Measurements from ENCODE around the gene BRCA1.

DNA sequence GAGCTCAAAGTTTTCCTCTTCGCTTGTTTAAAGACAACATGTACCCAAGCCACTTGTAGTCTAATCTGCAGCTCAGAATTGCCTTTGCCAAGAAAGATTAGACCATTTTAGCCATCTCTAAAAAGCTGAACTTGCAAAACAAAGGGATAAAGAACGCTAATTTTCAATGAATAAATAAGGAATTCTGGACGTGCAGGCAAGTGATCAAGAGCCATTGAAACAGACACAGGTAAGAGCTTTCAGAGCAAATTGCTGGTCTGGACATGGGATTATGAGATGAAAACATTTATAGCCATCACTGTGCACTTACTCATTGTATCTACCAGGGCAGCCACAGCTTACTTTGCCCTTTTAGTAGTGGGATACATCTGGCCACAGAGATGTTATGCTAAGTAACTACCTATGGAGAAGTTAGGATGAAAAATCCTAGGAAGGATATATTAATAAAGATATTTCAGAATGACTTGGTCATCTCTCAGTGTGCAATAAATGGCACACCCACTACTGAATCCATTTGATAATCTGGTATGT is 55.7 kb downstream of the BRCA1 start:
- TF ChIP-seq POLR2A (IDR thresholded peaks at IDR 0.05) (no peak), POLR2AphosphoS5 (IDR thresholded peaks at IDR 0.05) (no peak), CTCF (IDR thresholded peaks at IDR 0.05) (no peak)
